ENCODE measurements around the gene JAGN1. TPM values are rescaled to one million over a fixed set of nuclear protein-coding genes. Genes with fewer than 3 reads are reported as not detected.

JAGN1 gene
- total RNA-seq, 2 experiments from 2014 or later: 14.4 to 15.1 TPM

GRCh38 chr3:9930804-9931418 lies 40.5 kb downstream of the JAGN1 start:
- no peak for DNase-seq

GRCh38 chr3:9932535-9932842 lies 42.1 kb downstream of the JAGN1 start:
- Mint-ChIP-seq H3K36me3 (ENCODE audit: low read depth) (peaks cover 31% of the 10 kb centered on the region), H3K9me3 (no peaks in the 10 kb centered on the region), H3K27me3 (no peaks in the 10 kb centered on the region), H3K4me1 (ENCODE audit: low read depth) (peaks cover 65% of the 10 kb centered on the region), H3K27ac (peak overlapping the region; percentile 99), H3K4me3 (peak overlapping the region; percentile 99)
- Histone ChIP-seq H3K9me3 (ENCODE audit: control insufficient read depth in 1 of 2, insufficient read depth in 1 of 2, low read length in 2 of 2) (no peaks in the 10 kb centered on the region), H3K4me3 (ENCODE audit: low read length) (peak overlapping the region; percentile 65), H3K4me1 (ENCODE audit: insufficient read depth, low read length) (peaks cover 42% of the 10 kb centered on the region), H3K27me3 (ENCODE audit: control insufficient read depth in 1 of 2, insufficient read depth in 2 of 2, low read length in 2 of 2) (no peaks in the 10 kb centered on the region), H3K36me3 (ENCODE audit: insufficient read depth, low read length) (peaks cover 21% of the 10 kb centered on the region), H3K27ac (ENCODE audit: low read depth in 1 of 2, low read length in 2 of 2) (peak overlapping the region; percentile 90 to 91)
- intact Hi-C loops (cut with DNase I, micrococcal nuclease): loop anchor here (1.0 to 10.0 kb wide), 13 partner anchors 14 to 535 kb away; partner anchors contain the start of genes FANCD2 (in 2 of the 2), JAGN1 (in 2 of the 2), BRK1 (in 1 of the 2) and EMC3 (in 1 of the 2)
- ChIA-PET CTCF (interaction anchor here (0.6 to 3.3 kb wide), 34 partner anchors 9 to 570 kb away, joined by 3 to 20 read pairs (median 6); partner anchors contain the start of genes ARPC4, EMC3, FANCD2 and IL17RE), POLR2A (interaction anchor here (0.6 to 5.1 kb wide), 34 partner anchors 8 to 536 kb away, joined by 3 to 98 read pairs (median 10); partner anchors contain the start of genes ARPC4, BRK1, BRPF1 and EMC3)
- DNase-seq (no peak), ATAC-seq (ENCODE audit: poor library complexity) (no peak)
- TF ChIP-seq CTCF (IDR thresholded peaks at IDR 0.05): no peak

More at GRCh38 chr3:9930804-9931418, 40.5 kb downstream of the JAGN1 start:
- Histone ChIP-seq H3K27me3 (ENCODE audit: control insufficient read depth in 1 of 2, insufficient read depth in 2 of 2, low read length in 2 of 2) (no peaks in the 10 kb centered on the region), H3K36me3 (ENCODE audit: insufficient read depth, low read length) (peaks cover 6% of the 10 kb centered on the region), H3K27ac (ENCODE audit: low read depth in 1 of 2, low read length in 2 of 2) (no peak overlapping the region), H3K4me3 (ENCODE audit: low read length) (no peak overlapping the region), H3K4me1 (ENCODE audit: insufficient read depth, low read length) (peaks cover 39% of the 10 kb centered on the region), H3K9me3 (ENCODE audit: control insufficient read depth in 1 of 2, insufficient read depth in 1 of 2, low read length in 2 of 2) (no peaks in the 10 kb centered on the region)
- ChIA-PET CTCF (interaction anchor here (1.2 to 3.3 kb wide), 3 partner anchors 15 to 116 kb away, joined by 3 to 20 read pairs (median 6); partner anchors contain the start of gene JAGN1), POLR2A (interaction anchor here (1.4 to 5.1 kb wide), 6 partner anchors 16 to 390 kb away, joined by 4 to 98 read pairs (median 38); partner anchors contain the start of genes ARPC4, EMC3, JAGN1 and SEC13)
- no peak for ATAC-seq (ENCODE audit: poor library complexity)
- H3K4me1 Mint-ChIP-seq (ENCODE audit: low read depth): peaks cover 54% of the 10 kb centered on the region
- intact Hi-C loops (cut with DNase I, micrococcal nuclease): loop anchor here (5.0 to 10.0 kb wide), 6 partner anchors 84 to 534 kb away; partner anchors contain the start of genes RPUSD3 (in 1 of the 2), SEC13 (in 1 of the 2), SETD5 (in 1 of the 2) and VHL (in 1 of the 2)
- TF ChIP-seq CTCF (IDR thresholded peaks at IDR 0.05): no peak
- peaks cover 21% of the 10 kb centered on the region for H3K36me3 Mint-ChIP-seq (ENCODE audit: low read depth)
- peak overlapping the region; percentile 99 for H3K27ac Mint-ChIP-seq
- H3K27me3 Mint-ChIP-seq: no peaks in the 10 kb centered on the region
- no peaks in the 10 kb centered on the region for H3K9me3 Mint-ChIP-seq
- peak overlapping the region; percentile 87 for H3K4me3 Mint-ChIP-seq

GRCh38 chr3:9932843-9933560 lies 42.6 kb downstream of the JAGN1 start:
- no peaks in the 10 kb centered on the region for H3K9me3 ChIP-seq (ENCODE audit: control insufficient read depth in 1 of 2, insufficient read depth in 1 of 2, low read length in 2 of 2)
- H3K27ac ChIP-seq (ENCODE audit: low read depth in 1 of 2, low read length in 2 of 2): peak overlapping the region; percentile 90 to 91
- H3K27me3 Mint-ChIP-seq: no peaks in the 10 kb centered on the region
- H3K4me1 ChIP-seq (ENCODE audit: insufficient read depth, low read length): peaks cover 45% of the 10 kb centered on the region
- intact Hi-C loops (cut with DNase I, micrococcal nuclease): loop anchor here (1.0 to 10.0 kb wide), 13 partner anchors 13 to 536 kb away; partner anchors contain the start of genes FANCD2 (in 2 of the 2), JAGN1 (in 2 of the 2), BRK1 (in 1 of the 2) and EMC3 (in 1 of the 2)
- H3K27ac Mint-ChIP-seq: peak overlapping the region; percentile 99
- peaks cover 33% of the 10 kb centered on the region for H3K36me3 Mint-ChIP-seq (ENCODE audit: low read depth)
- DNase-seq (peak; percentile 78 to 94 (median 85)), ATAC-seq (ENCODE audit: poor library complexity) (peak; percentile 50)
- H3K27me3 ChIP-seq (ENCODE audit: control insufficient read depth in 1 of 2, insufficient read depth in 2 of 2, low read length in 2 of 2): no peaks in the 10 kb centered on the region
- H3K36me3 ChIP-seq (ENCODE audit: insufficient read depth, low read length): peaks cover 26% of the 10 kb centered on the region
- peaks cover 65% of the 10 kb centered on the region for H3K4me1 Mint-ChIP-seq (ENCODE audit: low read depth)
- TF ChIP-seq CTCF (IDR thresholded peaks at IDR 0.05): peak; percentile 87
- H3K4me3 ChIP-seq (ENCODE audit: low read length): peak overlapping the region; percentile 65
- POLR2A ChIA-PET: interaction anchor here (0.6 to 5.1 kb wide), 44 partner anchors 9 to 570 kb away, joined by 3 to 98 read pairs (median 7); partner anchors contain the start of genes ARPC4, BRK1, BRPF1 and EMC3
- H3K9me3 Mint-ChIP-seq: no peaks in the 10 kb centered on the region
- CTCF ChIA-PET: interaction anchor here (0.5 to 3.3 kb wide), 39 partner anchors 10 to 570 kb away, joined by 3 to 20 read pairs (median 6); partner anchors contain the start of genes ARPC4, EMC3, FANCD2 and IL17RE
- H3K4me3 Mint-ChIP-seq: peak overlapping the region; percentile 99

All from CD4-positive, alpha-beta T cell (primary cell).